ENCODE data around the gene HS6ST1. TPM values are rescaled to one million over a fixed set of nuclear protein-coding genes. Genes with fewer than 3 reads are reported as not detected.

Gene HS6ST1
- total RNA-seq, 1 experiment from 2014 or later, result 20.3 TPM

DNA sequence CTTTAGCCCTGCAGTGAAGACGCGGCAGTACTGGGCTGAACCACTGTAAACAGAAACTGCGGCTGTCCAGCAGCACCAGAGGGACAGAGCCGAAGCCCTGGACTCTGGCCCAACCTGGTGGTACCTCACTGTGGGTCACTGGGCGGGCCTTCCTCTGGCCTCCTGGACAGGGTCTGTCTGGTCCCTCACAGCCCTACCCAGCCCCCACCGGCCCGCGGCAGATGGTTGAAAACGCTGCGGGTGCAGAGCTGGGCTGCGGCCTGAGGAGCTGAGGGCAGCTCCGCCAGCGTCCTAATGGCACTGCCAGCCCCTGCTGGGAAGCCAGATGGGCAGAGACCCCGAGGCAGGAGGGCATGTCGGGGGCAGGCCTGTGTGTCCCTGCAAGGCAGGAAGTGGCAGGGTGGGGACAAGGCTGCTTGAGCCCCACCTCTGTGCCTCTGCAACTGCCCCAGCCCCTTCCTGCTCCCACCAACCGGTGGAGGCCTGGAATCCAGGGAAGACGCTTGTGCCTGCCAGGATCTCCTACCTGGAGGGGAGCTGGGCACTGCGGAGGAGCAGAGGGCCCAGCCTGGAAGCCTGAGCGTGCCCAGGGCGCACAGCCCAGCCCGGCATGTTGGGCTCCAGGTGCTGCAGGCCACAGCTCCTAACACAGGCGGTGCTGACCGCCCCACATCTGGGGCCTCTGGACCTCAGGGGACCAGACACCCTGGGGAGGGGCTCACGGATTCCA, 36.3 kb downstream of the HS6ST1 start:
- no peak for DNase-seq (ENCODE audit: low spot score)

DNA sequence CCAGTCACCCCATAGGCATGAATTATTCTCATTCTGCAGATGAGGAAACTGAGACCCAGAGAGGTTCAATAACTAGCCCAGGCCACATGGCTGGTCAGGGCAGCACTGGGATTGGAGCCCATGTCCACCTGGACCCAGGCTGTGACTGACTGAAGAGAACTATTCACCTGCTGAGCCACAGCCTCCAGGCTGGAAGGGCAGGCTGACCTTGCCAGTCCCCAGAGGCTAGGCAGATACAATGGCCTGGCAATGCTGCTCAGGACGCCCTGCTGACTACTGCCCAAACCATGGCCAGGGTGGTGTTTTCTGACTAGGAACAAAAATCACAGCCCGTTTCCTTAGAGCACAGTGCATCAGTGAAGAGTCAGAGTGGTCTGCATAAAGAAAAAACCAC, 36.8 kb downstream of the HS6ST1 start:
- no peak for DNase-seq (ENCODE audit: low spot score)

DNA sequence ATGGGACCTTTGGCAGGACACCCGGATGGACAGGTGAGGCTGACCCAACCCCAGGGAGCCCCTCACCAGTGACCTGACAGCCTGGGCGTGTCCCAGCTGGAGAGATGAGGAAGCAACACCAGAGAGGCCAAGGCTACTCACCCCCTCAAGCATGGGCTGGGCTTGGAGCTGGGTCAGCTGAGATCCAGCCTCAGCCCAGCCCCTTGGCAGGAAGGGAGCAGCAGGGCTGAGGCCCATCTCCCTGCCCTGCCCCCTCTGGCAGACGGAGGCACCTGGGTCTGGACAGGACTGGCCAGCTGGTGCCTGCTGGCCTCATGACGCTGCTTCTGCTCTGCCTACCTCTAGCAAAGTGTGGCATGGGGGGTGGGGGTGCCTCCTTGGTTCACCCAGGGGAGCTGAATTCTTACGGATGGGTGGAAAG, 37.8 kb downstream of the HS6ST1 start:
- no peak for DNase-seq (ENCODE audit: low spot score)

DNA sequence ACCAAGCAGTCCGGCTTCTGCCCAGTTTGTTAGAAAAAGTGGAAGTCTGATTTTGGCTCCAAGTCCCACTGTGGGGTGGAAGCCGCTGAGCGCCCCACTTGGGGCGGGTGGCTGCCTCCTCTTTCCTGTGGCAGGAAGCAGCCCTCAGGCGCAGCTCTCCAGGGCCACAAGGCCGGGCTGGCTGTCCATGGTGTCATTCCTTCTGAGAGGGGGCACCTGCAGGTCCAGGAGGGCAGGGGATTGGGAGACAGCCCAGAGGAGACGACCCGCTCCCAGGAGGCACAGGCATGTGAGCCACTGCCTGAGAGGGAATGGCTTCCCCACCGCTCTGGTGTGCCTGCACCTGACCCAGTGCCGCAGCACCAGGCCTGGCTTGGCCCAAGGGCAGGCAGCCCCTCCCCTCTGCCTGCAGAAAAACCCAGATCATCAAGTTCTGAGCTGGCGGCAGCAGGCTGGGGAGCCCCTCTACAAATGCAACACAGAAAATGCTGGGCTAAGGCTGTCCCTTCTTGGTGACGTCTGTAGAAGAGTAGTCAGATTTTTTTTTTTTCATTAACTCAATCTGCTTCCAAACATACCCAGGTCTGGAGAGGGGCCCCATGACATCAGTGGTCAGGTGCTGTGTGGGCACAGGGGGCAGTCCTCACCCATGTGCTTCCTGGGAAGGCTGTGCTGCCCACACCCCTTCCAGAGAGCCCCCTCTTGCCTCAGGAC, 38.4 kb downstream of the HS6ST1 start:
- DNase-seq (ENCODE audit: low spot score), result no peak

DNA sequence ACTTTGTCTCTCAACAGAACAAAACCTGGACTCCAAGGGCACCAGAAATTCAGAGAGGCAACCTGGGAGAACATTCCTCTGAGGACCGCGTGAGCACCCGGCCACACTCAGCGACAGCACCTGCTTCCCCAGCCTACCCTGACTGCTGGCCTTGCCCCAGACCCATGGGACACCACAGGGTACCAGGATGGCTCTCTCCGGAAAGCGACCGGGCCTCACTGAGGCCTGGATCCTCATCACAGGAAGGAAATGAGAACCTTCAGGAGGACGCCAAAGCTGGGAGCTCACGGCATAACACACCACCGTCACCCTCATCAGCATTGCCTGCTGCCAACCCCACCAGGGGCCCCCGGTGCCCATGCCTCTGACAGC, 38.9 kb downstream of the HS6ST1 start:
- no peak for DNase-seq (ENCODE audit: low spot score)

DNA sequence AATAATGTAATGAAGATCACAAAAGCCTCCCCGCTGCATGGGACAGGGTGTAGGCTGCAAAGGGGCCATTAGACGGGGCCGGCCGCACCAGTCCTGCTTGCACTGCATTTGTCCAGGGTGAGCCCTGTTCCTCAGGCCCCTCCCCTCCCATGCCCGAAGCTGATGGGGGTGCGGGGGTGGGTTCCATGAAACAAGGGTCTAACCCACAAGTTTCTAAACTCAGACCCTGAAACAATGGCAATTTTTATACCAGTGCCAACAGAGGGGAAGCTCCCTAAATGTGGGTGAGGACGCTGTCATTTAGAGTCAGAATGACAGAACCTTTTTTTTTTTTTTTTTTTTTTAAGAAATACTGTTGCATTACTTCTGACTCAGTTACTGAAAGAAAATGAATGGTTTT, 39.7 kb downstream of the HS6ST1 start:
- no peak for DNase-seq (ENCODE audit: low spot score)

DNA sequence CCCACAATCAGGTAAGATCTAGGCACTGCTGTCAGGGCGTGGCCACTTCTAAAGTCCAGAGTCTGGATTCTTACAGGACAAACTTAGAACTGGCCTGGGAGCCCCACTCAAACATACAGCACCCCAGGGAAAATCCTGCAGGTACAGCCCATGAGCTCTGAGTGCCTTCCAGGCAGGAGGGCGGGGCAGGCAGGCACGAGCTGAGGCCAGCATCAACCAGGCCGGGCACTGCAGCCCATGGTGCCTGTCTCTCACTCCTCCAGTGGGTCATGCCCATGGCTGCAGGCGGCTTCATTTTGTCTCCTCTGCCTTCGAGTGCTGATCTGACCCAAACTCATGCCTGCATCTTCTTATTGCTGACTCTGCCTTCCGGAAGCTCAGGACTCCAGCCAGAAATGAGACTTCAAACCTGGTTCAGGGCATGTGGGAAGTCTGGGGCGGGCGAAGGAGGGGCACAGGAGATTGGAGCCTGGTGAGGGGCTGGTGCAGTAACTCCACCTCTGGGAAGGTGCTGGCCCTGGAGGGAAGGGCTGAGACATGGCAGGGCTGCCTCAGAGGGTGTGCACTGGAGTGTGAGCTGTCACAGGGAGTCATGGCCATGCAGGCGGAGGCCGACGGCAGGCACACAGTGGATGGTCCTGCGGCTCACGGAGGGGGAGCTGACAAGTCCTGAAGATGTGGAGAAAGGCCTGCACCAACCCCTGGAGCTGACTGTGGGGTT, 40.5 kb downstream of the HS6ST1 start:
- no peak for DNase-seq (ENCODE audit: low spot score)

DNA sequence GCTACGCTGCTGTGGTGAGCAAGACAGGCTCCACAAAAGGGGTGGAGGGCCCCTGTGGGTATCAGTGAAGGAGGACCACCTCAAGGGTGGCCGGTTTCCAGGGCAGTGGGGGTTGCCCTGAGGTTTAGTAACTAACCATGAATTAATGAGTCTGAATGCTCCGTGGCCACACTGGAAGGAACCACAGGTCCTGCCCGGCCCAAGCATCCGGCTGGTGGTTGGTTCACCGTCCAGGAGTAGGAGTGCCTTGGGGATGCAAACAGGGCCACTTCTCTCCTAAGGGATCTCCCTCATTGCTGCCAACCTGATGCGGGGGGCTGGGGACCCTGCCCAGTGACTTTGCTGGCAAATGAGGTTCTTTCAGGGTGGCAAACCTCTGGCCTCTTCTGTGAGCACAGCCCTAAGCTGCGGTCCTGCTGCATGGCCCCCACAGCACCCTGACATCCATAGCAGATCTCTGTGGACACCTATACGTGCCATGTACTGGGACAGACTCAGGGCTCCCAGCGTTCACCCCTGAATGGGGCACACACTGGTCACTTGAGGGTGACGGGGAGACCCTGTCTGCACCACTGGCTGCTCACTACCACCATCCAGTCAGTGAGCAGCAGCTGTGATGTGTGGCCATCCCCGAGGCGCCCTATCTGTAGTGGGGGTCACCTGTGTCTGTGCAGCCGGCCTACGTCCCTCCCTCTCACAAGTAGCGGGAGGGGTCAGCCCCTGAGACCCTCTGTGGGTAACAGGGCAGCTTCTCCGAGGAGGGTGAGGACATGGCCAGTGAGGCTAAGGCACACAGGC, 41.6 kb downstream of the HS6ST1 start:
- DNase-seq (ENCODE audit: low spot score), result no peak

DNA sequence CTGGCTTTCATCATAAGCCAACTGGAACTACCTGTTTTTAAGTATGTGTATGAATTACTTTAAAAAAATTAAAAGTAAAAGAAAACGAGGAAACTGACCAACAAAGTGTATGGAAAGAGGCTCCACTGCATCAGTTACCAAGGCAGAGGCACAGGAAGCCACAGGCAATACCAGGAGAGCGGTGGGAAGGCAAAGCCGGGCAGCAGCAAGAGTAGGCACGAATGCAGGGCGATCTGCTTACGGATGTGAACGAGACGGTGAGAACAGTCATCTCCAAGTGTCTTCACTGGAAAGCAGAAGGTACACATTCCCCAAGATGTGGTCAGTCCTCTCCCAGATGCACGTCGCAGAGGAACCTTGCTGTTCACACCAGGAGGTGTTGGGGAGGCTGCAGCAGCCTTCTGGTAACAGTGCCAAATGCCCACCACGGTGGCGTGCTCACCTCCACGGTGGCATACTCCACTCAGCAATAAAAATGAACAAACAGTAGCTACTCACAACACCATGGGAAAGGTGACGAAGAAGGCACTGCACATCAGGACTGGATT, 43.1 kb downstream of the HS6ST1 start:
- no peak for DNase-seq (ENCODE audit: low spot score)

DNA sequence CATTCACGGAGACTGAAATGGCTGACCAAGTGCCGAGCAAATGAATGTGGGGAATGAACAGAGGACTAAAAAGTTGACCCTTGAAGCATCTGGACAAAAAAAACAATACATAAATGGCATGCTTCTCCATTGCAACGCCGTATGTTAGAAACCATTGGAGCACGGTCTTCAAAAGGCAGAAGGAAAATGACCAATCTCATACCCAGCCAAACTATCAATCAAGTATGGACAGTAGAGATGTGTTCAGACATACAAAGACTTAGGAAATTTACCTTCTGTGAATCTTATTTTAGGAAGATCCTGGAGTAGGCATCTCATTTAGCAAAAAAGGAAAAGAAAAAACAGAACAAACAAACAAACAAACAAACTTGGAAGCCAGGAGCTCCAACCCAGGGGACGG, 44.5 kb downstream of the HS6ST1 start:
- DNase-seq (ENCODE audit: low spot score), result no peak

DNA sequence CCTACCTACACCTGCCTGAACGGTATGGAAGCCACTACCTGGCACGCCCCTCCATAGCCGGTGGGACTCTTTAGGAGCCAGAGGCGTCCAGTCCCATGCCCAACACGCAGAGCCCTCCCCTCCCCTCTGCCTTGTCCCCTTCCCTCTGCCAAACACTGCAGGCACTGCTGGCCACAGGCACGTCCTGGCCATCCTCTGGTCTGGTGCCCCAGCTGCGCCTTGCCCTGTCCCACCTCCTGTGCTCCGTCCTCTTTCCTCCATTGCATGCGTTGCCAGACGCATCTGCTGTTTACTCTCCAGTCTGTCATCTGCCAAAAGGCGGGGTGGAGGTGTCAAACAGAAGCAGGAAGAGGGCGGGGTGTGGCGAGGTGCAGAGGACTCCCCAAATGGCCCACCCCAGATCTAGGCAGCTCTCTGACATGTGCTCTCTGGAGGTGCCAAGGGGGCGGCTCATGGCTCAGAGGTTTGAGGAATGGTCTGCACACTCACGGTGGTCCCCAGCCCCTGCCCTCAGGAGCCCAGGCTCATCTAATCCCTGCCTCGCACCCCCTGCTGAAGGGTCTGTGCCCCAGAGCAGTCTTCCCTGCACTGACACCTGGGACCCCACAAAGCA, 45.1 kb downstream of the HS6ST1 start:
- DNase-seq (ENCODE audit: low spot score), result no peak

DNA sequence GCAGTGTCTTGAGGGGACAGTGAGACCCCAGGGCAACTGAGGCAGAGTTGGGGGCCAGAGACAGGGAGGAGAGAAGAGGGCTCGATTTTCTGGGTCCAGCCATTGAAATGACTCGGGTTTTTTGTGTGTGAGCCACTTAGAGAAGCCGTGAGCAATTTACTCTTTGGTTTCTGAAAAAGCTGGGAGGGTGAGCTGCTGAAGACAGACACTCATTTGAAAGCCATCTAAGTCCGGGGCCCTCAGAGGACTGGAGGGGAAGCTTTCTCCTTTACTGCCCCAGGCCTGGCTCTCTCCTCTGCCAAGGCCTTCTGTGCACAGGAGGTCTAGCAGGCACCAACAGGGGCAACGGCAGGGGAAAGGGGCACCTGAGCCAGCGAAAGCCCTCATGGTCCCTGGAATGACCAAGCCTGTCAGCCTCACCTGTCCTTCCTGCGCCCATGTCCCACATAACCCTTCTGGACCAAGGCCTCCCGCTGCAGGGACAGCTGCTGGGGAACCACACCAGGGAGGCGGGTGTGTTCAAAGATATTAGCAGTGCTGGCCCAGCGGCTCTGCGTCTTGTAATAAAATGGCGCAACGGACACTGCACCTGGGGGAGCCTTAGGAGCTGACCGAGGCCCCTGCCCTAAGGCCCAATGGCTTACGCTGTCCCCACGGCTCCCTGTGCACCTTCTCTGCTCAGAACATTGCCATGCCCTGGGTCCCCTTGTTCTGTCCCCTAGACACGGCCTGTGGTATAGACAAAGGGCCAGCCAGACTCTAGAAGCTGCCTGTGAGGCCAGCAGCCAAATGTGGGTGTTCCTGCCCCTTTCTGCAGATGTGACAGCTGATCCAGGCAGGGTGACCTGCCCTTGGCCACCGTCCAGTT, 45.8 kb downstream of the HS6ST1 start:
- DNase-seq (ENCODE audit: low spot score), result no peak

DNA sequence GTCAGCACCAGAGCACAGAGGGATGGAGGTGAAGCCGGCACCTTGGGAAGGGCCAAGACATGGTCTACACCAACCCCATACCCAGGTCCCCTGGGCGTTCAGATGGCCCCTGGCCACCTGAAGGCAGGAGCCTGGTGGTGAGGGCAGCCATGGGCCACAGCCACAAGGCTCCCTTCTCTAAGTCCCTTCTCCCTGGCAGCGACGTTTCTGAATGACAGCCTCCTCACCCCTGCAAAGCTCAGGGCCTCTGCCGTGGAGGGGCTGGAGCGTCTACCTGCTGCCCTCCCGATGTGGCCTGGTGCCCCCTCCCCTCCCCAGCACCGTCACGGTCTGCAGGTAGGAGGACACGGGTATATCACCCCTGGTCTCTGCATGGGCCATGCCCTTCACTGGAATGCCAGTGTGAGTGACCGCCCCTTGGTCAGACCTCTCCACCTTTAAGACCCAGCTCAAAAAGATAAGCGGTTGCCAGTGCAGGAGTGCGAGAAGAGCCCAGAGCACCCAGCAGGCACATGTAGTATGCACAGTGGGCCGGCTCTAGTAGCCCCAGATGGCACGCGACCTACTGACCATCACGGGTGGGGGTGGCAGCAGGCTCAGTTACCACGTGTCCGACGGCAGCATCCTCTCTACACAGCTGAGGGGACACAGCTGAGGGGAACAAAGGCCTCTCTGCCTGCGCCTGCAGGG, 46.6 kb downstream of the HS6ST1 start:
- DNase-seq (ENCODE audit: low spot score), result no peak

DNA sequence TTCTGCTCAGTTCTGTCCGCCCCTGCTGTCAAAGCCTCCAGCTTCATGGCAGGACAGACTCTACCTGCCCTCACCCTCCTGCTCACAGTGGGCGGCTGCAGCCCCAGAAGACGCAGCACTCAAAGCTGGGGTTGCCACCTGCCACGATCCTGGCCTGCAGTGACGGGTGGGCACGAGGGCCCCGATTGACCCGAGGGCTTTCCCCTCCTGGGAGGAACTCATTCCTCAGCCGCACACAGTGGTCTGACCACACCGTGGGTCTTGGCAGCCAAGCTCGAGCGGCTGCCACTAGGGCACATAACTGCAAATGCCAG, 47.1 kb downstream of the HS6ST1 start:
- no peak for DNase-seq (ENCODE audit: low spot score)

DNA sequence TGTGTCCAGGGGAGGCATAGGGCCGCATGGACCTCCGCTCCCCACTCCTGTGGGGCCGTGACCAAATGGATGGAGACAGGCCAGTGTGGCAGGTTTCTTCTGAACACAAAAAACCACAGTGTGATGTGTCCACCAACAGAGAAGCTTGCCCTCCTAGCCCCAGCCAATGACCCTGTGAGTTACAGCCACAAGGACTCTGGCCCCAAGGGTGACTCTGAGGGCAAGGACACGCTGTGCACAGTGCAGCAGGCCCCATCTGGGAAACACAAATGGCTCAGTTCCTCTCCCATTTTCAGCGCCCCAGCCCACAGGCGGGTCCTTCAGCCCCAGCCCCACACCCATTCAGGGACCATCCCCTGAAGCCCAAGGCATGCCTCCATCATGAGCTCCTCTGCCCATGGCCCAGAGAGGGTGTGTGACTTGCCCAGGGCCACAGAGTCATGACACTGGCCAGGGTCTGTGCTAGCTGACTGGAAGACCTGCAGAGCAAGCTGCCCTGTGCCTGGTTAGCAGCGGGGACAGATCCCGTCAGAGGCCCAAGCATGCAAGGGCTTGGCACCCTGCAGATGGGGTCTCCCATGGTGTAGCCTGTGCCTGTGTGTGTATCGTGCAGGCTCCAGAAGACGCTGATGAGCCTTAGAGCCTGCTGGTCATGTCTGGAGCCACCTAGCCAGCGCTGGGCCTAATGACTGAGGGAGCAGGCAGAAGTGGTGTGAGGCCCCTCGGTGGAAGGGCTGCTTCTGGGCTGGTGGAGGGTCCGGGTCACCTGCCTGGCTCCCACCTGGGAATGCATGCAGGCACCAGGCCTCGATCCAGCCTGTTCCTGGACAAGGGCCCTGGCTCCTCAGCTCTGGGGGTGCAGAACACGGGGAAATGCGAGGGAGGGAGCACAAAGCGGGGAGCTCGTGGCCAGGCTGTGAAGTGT, 47.7 kb downstream of the HS6ST1 start:
- DNase-seq (ENCODE audit: low spot score), result no peak

DNA sequence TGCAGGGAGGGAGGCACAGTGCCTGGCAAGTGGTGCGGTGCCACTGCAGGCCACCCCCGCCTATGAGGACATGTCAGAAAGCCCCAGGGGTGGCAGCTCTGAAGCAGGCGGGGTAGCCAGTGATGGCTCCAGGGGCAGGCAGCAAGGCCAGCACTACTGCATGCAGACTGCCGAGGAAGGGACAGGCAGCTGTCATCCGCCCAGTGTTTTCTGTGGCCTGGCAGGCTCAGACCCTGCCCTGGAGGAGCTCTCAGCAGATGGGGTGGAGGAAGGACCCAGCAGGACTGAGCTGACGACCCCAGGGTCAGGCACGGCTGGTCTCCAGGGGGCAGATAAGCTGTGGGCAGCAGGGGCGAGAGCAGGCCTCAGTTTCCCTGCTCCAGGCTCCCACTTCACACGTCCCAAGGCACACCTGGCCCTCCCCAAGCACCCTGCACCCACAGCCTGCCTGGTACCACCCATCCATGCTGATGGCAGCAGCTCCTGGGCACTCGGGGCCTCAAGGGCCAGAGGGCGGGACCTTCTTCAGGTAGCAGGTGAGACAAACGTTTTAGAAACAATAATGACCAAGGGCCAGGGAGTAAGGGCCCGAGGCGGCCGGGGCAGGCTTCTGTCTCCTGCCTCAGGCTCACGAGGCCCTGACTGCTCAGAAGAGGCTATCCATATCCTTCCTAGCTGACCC, 48.5 kb downstream of the HS6ST1 start:
- DNase-seq (ENCODE audit: low spot score), result no peak

DNA sequence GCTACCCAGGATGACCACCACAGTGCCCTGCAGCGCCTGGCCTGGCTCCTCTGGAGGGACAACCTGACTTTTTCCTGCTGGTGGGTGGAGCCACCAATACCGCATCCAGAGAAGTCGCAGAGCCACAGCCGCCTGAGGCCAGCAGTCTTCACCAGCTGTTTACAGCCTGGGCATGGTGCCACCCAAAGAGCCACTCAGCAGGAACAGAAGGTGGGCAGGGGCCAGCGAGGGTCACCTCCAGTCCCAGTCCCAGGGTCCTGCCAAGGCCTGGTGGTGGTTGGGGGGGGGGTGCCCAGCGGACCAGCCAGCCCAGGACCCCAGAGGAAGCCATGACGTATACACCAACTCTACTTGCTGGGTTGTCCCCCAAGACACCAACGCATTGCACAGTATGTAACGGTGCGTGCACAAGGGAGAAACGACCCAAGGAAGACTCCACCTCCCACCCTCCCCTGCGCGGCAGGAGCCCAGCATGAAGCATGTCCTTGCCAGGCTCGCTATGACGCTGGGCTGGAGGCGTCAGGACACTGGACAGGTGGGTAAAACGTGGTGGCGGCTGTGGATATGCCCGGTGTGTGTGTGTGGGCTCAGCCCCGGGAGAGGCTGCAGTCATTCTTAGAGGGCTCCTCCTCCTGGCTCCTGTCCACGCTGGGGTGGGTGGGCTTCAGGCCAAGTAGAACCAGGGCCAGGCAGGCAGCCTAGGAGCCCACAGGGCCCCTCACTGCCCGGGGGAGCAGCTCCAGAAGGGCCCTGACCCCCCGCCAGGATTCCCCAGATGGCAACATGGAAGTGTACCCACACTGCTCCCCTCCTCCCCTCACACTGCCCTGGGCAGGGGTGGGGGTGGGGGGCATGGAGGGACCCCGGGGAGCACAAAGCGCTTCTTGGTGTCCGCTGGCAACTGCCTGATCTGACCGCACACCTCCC, 49.3 kb downstream of the HS6ST1 start:
- no peak for DNase-seq (ENCODE audit: low spot score)

Measured in H4 (cell line).